Measurements from ENCODE around the gene CLUH.
"Not testable (repeated sequence)": the region's sequence is repeated elsewhere in the genome, so short reads cannot be mapped to it uniquely, and the experiment has no call there.

Gene CLUH

DNA sequence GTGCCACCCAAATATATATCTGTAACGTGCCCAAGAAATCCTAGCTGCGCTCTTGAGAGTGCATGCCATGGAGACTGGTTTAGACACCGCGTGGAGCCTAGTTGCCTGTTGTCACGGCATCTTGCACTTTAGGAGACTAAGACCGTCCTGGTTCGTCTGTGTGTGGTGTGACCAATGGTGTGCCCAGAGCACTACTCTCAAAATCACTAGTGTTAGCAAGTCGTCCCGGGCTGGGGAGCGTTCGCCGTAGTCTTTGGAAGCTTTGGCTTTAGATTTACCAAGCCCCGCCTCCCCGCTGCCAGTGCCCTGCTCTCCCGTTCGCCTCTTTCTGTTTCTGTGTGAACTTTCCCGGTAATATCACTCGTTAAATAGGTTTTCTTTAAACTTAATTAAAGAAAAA is 27.0 kb downstream of the CLUH start:
- DNase-seq = no peak

DNA sequence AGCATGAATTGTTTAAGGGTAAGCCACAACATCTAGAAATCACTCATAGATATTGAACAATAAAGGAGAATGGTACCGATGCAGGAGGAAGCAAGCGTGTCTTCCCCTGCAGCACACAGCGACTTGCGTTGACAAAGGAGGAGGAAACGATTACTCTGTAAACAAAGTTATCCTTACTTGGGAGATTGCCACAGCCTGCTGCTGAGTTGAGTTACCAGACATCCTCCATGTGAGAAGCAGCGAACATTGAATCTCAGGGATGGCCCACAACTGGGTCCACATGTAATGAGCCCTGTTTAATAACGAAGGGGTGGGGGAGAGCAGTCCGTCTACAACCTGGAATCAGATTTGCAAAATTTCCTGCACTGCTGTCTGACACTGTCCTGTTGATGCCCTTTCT is 27.7 kb downstream of the CLUH start:
- DNase-seq = no peak

DNA sequence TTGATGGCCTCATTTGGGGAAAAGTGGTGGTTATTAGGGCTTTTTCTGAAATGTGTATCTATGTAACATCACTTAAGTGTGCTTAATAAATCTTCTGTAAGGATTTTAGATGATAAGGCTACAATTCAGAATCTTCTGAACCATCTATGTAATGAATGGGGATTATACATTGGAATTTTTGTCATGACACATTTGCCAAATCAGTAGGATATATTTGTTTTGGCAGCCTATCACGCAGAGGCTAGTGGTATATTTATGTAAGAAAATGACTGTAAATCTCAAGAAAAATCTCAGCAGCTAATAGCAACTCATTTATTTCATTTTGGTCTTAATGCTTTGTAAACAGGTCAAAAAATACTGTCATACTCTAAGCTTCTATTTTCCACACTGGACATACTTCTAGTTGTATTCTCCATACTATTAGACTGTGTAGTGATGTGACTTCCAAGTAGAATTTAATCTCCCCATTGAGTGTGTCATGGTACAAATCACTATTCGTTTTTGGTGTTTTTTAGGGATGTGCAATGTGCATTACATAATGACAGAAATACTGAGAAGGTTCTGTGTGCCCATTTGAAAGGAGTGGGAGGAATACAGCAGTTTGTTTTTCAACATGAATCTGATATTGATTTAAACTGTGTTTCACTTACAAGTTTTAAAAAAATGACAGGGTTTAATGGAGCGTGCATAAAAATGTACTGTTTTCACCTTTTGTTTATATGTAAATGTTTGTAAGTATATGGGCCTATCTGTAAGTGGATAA is 29.2 kb downstream of the CLUH start:
- DNase-seq = no peak

DNA sequence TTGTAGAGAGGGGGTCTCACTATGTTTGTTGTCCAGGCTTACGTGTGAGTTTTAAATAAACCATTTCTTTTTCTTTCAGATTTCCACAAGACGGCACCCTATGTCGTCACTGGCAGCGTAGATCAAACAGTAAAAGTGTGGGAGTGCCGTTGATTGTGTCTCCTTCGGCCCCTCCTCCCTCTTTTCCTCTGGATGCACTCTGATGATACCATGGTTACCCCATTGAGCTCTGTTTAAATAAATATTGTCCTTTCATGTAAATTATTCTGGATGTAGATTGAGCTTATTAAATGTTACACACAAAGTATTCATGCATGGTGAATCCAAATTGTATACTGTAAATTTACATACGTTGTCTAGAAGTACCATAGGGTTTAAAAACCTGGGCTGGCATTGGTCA is 29.9 kb downstream of the CLUH start:
- DNase-seq = no peak

DNA sequence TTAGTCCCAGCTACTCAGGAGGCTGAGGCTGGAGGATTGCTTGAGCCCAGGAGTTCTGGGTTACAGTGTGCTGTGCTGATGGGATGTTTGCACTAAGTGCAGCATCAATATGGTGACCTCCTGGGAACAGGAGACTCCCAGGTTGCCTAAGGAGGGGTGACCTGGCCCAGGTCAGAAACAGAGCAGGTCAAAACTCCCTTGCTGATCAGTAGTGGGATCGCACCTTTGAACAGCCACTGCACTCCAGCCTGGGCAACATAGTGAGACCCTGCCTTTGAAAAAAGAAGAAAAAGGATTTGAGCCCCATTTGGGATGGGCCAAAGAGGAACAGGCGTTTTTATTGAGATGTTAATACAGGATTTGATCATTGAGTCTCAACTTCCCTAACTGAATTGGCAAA is 30.6 kb downstream of the CLUH start:
- DNase-seq = no peak

DNA sequence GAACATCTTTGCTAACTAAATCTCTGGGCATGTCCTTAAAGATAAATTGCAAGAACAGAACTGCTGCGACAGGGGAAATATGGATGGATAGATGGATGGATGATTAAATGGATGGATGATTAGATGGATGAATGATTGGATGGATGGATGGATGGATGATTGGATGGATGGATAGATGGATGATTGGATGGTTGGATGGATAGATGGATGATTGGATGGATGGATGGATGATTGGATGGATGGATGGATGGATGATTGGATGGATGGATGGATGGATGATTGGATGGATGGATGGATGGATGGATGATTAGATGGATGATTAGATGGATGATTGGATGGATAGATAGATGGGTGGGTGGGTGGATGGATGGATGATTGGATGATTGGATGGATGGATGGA is 32.3 kb downstream of the CLUH start:
- not testable (repeated sequence) for DNase-seq

DNA sequence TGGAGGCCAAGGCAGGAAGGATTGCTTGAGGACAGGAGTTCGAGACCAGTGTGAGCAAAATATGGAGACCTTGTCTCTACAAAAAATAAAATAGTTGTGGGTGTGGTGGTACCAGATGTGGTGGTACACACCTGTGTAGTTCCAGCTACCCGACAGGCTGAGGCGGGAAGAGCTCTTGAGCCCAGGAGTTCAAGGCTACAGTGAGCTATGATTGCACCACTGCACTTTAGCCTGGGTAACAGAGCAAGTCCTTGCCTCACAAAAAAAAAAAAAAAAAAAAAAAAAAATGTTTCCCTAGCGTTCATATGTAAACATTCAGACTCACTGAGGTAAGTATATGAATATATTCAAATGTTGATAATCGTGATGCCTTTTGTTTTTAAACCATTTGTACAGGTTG is 39.5 kb downstream of the CLUH start:
- no peak for DNase-seq

DNA sequence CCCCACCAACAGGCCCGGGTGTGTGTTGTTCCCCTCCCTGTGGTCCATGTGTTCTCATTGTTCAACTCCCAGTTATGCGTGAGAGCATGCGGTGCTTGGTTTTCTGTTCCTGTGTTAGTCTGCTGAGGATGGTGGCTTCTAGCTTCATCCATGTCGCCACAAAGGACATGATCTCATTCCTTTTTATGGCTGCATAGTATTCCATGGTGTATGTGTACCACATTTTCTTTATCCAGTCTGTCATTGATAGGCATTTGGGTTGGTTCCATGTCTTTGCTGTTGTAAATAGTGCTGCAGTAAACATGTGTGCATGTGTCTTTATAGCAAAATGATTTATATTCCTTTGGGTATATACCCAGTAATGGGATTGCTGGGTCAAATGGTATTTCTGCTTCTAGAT is 51.2 kb downstream of the CLUH start:
- not testable (repeated sequence) for DNase-seq

DNA sequence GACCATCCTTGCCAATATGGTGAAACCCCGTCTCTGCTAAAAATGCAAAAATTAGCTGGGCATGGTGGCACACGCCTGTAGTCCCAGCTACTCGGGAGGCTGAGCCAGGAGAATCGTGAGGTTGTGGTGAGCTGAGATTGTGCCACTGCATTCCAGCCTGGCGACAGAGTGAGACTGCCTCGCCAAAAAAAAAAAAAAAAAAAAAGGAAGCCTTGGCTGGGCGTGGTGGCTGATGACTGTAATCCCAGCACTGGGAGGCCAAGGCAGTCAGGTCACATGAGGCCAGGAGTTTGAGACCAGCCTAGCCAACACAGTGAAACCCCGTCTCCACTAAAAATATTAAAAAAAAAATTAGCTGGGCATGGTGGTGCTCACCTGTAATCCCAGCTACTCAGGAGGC is 52.2 kb downstream of the CLUH start:
- DNase-seq = not testable (repeated sequence)

DNA sequence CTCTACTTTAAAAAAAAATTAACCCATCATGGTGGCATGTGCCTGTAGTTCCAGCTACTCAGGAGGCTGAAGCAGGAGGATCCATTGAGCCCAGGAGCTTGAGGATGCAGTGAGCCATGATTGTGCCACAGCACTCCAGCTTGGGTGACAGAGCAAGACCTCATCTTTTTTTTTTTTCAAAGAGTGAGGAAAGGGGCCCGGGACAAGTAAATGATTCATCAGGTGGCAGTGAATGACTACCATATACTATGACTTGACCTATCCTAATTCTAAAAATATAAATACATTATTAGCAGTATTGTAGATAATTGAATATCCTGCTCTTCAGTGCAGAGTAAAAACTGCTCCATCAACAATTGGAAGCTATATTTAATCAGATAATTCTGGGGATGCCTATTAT is 55.3 kb downstream of the CLUH start:
- no peak for DNase-seq

DNA sequence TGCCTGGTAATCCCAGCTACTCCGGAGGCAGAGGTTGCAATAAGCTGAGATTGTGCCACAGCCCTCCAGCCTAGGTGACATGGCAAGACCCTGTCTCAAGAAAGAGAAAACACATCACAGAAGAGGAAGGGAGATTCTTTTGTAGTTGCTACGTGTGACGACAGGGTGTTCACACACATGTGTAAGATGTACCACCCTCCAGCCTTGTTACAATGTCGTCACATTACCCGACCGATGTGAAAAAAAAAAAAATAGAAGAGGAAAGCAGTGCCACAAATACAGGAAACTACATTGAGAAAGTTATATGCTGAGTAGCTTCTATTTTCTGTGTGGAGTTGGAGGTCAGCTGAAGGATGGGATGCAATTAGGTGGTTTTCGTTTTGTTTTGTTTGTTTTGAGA is 56.0 kb downstream of the CLUH start:
- no peak for DNase-seq

DNA sequence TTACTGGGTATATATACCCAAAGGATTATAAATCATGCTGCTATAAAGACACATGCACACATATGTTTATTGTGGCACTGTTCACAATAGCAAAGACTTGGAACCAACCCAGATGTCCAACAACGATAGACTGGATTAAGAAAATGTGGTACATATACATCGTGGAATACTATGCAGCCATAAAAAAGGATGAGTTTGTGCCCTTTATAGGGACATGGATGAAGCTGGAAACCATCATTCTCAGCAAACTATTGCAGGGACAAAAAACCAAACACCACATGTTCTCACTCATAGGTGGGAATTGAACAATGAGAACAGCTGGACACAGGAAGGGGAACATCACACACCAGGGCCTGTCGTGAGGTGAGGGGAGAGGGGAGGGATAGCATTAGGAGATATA is 58.7 kb downstream of the CLUH start:
- DNase-seq = not testable (repeated sequence)

DNA sequence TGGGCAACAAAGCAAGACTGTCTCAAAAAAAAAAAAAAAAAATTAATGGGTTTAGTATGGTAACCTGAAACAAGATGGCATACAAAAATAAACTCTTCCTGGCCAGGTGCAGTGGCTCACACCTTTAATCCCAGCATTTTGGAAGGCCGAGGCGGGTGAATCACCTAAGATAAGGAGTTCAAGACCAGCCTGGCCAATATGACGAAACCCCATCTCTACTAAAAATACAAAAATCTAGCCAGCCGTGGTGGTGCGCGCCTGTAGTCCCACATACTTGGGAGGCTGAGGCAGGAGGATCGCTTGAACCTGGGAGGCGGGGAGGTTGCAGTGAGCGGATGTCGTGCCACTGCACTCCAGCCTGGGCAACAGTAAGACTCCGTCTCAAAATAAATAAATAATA is 62.4 kb downstream of the CLUH start:
- DNase-seq = no peak

DNA sequence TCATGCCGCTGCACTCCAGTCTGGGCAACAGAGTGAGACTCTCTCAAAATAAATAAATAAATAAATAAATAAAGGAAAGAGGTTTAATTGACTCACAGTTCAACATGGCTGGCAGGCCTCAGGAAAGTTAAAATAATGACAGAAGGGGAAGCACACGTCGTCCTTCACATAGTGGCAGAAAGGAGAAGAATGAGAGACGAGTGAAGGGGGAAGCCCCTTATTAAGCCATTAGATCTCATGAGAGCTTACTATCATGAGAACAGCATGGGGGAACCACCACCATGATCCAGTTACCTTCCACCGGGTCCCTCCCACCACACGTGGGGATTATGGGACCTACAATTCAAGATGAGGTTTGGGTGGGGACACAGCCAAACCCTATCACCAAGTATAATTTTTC is 63.6 kb downstream of the CLUH start:
- DNase-seq = no peak

DNA sequence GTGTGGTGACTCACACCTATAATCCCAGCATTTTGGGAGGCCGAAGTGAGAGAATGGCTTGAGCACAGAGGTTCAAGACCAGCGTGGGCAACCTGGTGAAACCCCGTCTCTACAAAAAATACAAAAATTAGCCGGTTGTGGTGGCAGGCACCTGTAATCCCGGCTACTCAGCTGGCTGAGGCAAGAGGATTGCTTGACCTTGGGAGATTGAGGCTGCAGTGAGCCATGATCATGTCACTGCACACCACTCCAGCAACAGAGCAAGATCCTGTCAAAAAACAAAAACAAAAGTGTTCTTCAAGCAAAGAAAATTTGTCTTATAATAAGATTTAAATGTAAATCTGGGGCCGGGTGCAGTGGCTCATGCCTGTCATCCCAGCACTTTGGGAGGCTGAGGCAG is 66.6 kb downstream of the CLUH start:
- DNase-seq = no peak
